Subcutaneous adipose tissue (tissue), 4 donors: ENCODE results near the gene VTI1B. TPM values are rescaled to one million over a fixed set of nuclear protein-coding genes. Genes with fewer than 3 reads are reported as not detected.

Experiments used
- total RNA-seq, 4 donors: library from RNA; depleted of rRNA; stranded (reverse); fragments of >200 nt; gene quantifications; one replicate each; pipeline ENCODE4 v1.1.0, GENCODE V29; 2016
- TF ChIP-seq, protein P1 (sequence below): fragments of 450-650 bp; IDR thresholded peaks from one replicate; pipeline ENCODE4 v1.5.1; 2016; ENCODE audit warnings: low read depth, mild to moderate bottlenecking, control low read depth, antibody characterized with exemption, moderate library complexity

Gene VTI1B
- total RNA-seq, 4 donors from 2014 or later = 97.6 to 218 (median 144) TPM

DNA sequence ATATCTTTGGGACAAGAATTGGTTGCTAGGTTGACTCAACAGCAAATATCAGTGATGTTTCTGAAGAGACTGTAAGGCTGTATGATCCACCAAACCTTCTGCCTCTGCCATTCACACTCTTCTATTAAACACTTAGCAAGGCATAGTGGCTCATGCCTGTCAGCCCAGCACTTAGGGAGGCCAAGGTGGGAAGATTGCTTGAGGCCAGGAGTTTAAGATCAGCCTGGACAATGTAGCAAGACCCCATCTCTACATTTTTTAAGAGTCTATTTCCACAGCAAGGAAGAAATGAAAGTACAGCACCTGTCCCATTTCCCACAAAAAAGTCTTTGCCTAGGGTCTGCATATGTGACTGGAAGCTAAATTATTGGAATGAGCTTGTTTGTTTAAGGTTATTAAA lies 46.9 kb downstream of the VTI1B start:
- TF ChIP-seq, protein P1, sequence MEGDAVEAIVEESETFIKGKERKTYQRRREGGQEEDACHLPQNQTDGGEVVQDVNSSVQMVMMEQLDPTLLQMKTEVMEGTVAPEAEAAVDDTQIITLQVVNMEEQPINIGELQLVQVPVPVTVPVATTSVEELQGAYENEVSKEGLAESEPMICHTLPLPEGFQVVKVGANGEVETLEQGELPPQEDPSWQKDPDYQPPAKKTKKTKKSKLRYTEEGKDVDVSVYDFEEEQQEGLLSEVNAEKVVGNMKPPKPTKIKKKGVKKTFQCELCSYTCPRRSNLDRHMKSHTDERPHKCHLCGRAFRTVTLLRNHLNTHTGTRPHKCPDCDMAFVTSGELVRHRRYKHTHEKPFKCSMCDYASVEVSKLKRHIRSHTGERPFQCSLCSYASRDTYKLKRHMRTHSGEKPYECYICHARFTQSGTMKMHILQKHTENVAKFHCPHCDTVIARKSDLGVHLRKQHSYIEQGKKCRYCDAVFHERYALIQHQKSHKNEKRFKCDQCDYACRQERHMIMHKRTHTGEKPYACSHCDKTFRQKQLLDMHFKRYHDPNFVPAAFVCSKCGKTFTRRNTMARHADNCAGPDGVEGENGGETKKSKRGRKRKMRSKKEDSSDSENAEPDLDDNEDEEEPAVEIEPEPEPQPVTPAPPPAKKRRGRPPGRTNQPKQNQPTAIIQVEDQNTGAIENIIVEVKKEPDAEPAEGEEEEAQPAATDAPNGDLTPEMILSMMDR = no peak

DNA sequence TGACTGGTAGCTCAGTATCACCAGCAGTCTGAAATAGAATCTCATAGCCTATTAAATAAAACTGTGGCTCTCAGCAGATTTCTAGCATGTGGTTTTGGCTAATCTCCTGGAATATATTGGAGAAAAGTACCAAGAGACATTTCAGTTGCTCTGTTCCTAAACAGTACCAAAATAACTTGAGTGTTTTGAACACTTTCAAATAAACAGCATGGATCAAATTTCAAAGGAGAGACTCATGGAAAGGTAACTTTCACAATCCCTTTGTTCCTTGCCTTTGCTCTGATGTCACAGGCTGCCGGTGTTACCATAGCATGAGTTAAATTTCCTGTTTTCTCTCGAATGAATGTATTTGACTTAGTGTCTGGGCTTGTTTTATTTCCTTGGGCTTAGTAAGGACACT lies 51.3 kb downstream of the VTI1B start:
- TF ChIP-seq, protein P1 = no peak

DNA sequence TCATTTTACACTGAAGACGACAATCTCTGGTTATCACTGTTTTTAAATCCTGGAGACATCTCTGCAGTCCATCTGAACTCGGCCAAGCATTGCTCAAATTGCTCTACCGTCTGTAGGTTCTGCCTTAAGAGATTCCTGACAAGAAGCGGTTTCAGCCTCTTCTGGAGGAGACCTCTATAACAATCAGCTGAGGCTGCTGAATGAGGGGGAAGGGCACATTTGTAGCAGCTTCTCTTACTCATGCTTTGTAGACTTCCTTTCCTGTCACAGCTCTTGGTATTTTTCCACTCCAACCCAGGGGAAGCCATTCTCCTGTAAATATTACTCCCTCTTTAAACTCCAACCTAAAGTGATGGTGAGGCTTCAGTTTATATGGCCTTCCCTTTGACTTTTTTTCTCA lies 51.8 kb downstream of the VTI1B start:
- TF ChIP-seq, protein P1 = no peak

DNA sequence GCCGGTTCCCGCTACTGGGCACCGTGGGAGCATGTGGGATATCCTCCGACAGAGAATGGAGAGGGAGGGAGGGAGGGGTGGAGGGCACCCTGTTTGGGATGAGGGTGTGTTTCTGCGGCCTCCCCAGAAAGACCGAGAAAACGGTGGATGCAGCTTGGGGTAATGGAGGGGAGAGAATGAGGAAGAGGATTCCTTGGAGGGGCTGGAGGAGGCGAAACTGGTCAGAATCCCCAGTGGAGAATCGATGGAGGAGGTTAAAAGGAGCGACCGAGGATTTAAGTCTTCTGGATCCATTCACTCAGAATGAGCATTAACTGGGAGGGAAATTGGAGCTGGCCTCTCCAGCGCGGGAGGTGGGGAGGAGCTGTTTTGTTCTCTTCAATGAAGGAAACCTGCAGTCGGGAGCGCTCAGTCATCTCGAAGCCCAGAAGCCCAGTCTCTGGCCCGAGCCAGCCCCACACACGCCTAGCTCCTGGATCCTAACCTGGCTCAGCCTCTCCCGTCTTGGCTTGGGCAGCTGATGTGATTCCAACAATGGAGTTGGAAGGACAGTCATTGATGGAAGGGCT lies 54.1 kb downstream of the VTI1B start:
- TF ChIP-seq, protein P1 = no peak

DNA sequence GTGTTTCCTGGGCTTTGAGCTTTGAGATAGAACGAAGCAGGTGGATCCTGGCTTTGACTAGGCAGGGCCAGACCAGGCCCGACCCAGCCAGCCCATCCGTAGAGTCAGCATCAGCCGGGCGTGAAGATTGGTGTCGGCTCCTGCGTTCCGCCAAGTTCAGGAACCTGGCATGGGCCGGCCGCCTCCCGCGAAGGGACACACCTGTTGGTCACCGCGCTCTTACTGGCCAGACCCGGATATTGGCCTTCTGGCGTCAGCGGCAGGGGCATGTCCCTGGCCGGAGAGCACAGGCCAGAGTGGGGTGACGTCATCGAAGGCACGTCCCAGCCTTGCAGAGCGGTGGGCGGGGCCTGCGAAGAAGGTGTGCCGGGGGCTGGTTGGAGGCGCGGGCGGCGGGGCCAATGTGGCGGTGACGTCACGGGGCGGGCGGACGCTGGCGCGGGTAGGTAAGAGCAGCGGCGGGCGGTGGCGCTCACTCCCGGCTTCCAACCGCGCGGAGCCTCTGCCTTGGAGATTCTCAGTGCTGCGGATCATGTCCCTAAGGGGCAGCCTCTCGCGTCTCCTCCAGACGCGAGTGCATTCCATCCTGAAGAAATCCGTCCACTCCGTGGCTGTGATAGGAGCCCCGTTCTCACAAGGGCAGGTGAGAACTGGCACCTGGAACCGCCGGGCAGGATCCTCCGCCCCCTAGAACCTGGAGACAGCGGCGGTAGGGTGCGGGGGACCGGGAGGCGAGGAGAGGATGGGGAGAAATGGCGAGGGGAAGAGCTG lies 54.8 kb downstream of the VTI1B start, which contains the start of gene ARG2:
TSS of gene ARG2 (plus strand) at position 475 of the 771 bp plus-strand sequence. CDS start at position 533, 58 bp downstream.
- TF ChIP-seq, protein P1 = no peak

DNA sequence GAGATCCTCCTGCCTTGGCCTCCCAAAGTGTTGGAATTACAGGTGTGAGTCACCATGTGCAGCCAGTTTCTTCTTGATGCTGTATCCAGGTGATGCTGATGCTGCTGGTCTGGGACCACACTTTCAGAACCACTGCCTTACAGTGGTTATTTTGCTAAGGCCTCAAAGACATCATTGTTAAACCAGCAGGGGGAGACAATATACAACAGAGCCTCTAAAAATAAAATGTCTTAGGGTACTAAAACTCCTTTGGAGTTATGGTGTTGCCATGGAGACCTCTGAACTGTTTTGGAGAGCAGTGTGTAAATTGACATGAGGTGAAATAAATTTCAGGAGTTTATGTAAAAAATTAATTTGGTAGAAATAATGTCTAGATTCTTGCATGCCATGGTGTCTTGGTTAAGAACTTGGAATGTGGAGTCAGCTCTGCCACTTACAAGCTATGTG lies 55.8 kb downstream of the VTI1B start:
- TF ChIP-seq, protein P1 = no peak

DNA sequence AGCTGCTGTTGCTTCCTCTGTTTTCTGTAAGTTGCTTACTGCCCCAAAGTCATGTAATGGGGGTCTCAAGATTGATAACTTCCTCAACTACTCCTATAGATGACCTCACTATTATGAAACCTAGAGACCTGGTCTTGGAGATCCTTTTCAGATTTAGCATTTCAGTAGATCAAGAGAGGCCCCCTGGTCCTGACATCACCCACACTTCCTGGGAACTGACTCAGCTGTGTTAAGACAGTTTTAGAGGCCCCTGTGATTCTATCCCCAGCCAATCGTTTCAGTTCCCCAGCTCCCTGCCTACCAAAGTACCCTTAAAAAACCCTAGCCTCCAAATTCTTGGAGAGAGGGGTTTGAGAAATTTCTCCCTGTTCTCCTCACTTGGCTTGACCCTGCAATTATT lies 63.9 kb downstream of the VTI1B start:
- TF ChIP-seq, protein P1 = no peak
